GM18868 (cell line): ENCODE data around the gene SPTB.

Source experiments
- ATAC-seq: cut with Tn5 transposase; IDR thresholded peaks from one replicate; pipeline ENCODE4 v1.9.1; 2021; ENCODE audit warnings: mild to moderate bottlenecking, moderate library complexity; ENCODE audit not compliant: unreplicated experiment

Gene SPTB

GRCh38 chr14:64792871-64793560 is 86.7 kb downstream of the SPTB start:
- ATAC-seq: no peak

GRCh38 chr14:64792231-64792630 is 87.5 kb downstream of the SPTB start:
- ATAC-seq: no peak

- no peak for ATAC-seq
Observed at GRCh38 chr14:64790478-64790877, 89.2 kb downstream of the SPTB start.

- no peak for ATAC-seq
Observed at GRCh38 chr14:64789696-64790095, 90.0 kb downstream of the SPTB start.

GRCh38 chr14:64788706-64789105 is 91.0 kb downstream of the SPTB start:
- no peak for ATAC-seq

- ATAC-seq: no peak
Observed at GRCh38 chr14:64787619-64788018, 92.1 kb downstream of the SPTB start.

- ATAC-seq: no peak
Observed at GRCh38 chr14:64786296-64787149, 93.2 kb downstream of the SPTB start.

GRCh38 chr14:64784006-64784405 is 95.7 kb downstream of the SPTB start:
- ATAC-seq: no peak

GRCh38 chr14:64782196-64782595 is 97.5 kb downstream of the SPTB start:
- ATAC-seq: no peak

- ATAC-seq: no peak
Observed at GRCh38 chr14:64779472-64779871, 100.2 kb downstream of the SPTB start.

GRCh38 chr14:64778104-64778754 is 101.5 kb downstream of the SPTB start:
- ATAC-seq: no peak

GRCh38 chr14:64777461-64777860 is 102.2 kb downstream of the SPTB start:
- no peak for ATAC-seq

- ATAC-seq: no peak
Observed at GRCh38 chr14:64775081-64775777, 104.5 kb downstream of the SPTB start.

- ATAC-seq: no peak
Observed at GRCh38 chr14:64774272-64774671, 105.4 kb downstream of the SPTB start.

- no peak for ATAC-seq
Observed at GRCh38 chr14:64773577-64773976, 106.1 kb downstream of the SPTB start.

- no peak for ATAC-seq
Observed at GRCh38 chr14:64773046-64773445, 106.7 kb downstream of the SPTB start.

GRCh38 chr14:64772397-64772950 is 107.2 kb downstream of the SPTB start:
- no peak for ATAC-seq

GRCh38 chr14:64771161-64771560 is 108.5 kb downstream of the SPTB start:
- ATAC-seq: no peak

GRCh38 chr14:64770751-64771150 is 109.0 kb downstream of the SPTB start:
- ATAC-seq: no peak

GRCh38 chr14:64769096-64770020 is 110.3 kb downstream of the SPTB start:
- no peak for ATAC-seq
